DND-41 (cell line): ENCODE measurements around the gene MITF.

ENCODE experiments used
- CTCF ChIP-seq: IDR thresholded peaks from 2 replicates; pipeline ENCODE4 v1.5.1; 2012; ENCODE audit warnings: borderline replicate concordance, low read length, moderate library complexity, mild to moderate bottlenecking; ENCODE audit not compliant: poor library complexity, severe bottlenecking; ENCODE audit errors: extremely low read depth
- EZH2 ChIP-seq: IDR thresholded peaks from 3 replicates; pipeline ENCODE4 v1.6.1; 2012; ENCODE audit warnings: borderline replicate concordance, low read depth, mild to moderate bottlenecking, moderate library complexity, low read length, inconsistent platforms; ENCODE audit not compliant: severe bottlenecking

GRCh38 chr3:69774029-69774428 is 34.8 kb downstream of the MITF start:
- TF ChIP-seq CTCF = no peak
- TF ChIP-seq EZH2 = no peak
